ENCODE measurements around the gene RASGRF1.

Gene RASGRF1

GRCh38 chr15:79101866-79102581, 11.4 kb upstream of the RASGRF1 start:
- no peaks in the 10 kb centered on the region for H3K27me3 ChIP-seq (ENCODE audit: control insufficient read depth, insufficient read depth, low read length)
- no peaks in the 10 kb centered on the region for H3K79me2 ChIP-seq
- no peak overlapping the region for H3K4me3 ChIP-seq (ENCODE audit: low read depth, low read length)
- H3K4me1 ChIP-seq = no peaks in the 10 kb centered on the region
- no peaks in the 10 kb centered on the region for H3K9me3 ChIP-seq (ENCODE audit: control insufficient read depth, low read length)
- H3K4me2 ChIP-seq (ENCODE audit: low read length) = no peak overlapping the region
- no peaks in the 10 kb centered on the region for H3K36me3 ChIP-seq (ENCODE audit: control insufficient read depth, insufficient read depth, low read length)
- TF ChIP-seq CTCF (IDR thresholded peaks at IDR 0.05) = no peak
- H2AFZ ChIP-seq = no peak overlapping the region
- H3K9ac ChIP-seq = no peak overlapping the region
- H3K27ac ChIP-seq = no peak overlapping the region

DNA sequence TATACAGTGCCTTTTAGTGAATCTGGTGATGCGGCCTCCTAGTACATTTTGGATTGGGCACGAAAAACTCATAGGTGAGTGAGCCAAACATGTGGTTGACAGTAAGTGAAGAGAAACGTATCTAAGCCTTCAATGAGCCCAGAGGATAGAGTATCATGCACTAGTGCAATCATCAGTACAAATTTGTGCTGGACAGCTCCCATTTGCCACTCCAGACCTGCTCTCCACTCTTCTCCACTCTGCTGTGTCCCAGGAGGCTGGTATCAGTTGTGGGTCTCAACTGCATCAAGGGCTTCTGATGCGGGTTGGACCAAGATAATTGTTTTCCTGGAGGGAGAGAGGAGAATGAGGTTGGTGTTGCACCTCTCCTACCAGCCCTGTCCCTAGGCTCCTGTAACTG, 9.1 kb upstream of the RASGRF1 start:
- TF ChIP-seq CTCF (IDR thresholded peaks at IDR 0.05) = no peak
- Histone ChIP-seq H3K36me3 (ENCODE audit: control insufficient read depth, insufficient read depth, low read length) (no peaks in the 10 kb centered on the region), H3K27me3 (ENCODE audit: control insufficient read depth, insufficient read depth, low read length) (no peaks in the 10 kb centered on the region), H3K4me1 (no peaks in the 10 kb centered on the region), H3K9me3 (ENCODE audit: control insufficient read depth, low read length) (no peaks in the 10 kb centered on the region), H2AFZ (no peak overlapping the region), H3K27ac (no peak overlapping the region), H3K4me3 (ENCODE audit: low read depth, low read length) (no peak overlapping the region), H3K4me2 (ENCODE audit: low read length) (no peak overlapping the region), H3K9ac (no peak overlapping the region), H3K79me2 (no peaks in the 10 kb centered on the region)

DNA sequence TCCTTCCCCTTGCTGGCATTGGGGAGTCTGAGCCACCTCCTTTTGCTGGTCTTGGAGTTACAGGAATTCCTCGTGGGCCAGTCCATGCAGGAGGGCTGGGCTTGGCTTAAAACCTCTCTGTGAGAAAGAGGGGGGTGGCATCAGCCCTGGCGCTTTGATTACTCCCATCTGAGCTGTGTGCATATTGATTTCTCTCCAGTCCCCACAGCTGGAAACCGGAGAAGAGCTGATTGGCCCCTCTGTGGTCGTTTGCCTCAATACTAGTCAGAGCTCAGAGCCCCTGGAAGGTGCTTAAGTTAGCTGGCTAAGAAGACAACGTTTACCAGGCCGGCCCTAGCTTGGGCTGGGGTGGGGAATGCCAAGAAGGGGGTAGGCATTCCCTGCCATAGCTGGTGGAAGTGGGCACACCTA, 4.0 kb upstream of the RASGRF1 start:
- TF ChIP-seq CTCF (IDR thresholded peaks at IDR 0.05) = no peak
- H3K27me3 ChIP-seq (ENCODE audit: control insufficient read depth, insufficient read depth, low read length) = no peaks in the 10 kb centered on the region

DNA sequence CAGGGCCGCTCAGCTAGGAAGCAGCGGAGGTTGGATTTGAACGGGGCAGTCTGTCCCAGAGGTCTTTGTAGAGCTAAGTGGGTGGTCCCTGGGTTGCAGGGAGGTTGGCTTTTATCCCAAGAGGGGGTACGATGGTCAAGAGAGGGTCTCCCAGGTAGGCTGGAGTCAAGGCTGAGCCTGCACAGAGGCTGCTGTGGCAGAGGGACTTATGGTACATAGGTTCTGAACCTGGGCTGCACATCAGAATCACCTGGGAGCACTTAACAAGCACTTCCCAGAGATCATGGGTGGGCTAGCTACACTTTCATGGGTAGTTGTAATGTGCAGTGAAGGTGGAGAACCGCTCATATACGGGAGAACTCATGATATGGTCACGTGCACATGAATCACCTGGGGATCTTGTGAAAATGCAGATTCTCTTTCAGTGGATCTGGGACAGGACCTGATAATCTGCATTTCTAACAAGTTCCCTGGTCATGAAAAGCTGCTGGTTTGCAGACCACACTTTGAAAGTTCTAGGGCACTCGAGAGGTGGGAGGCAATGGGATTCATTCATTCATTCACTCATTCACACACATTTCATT, 2.9 kb upstream of the RASGRF1 start:
- no peaks in the 10 kb centered on the region for H3K9me3 ChIP-seq (ENCODE audit: control insufficient read depth, low read length)
- no peaks in the 10 kb centered on the region for H3K4me1 ChIP-seq
- no peak overlapping the region for H3K27ac ChIP-seq
- H3K9ac ChIP-seq = no peak overlapping the region
- no peaks in the 10 kb centered on the region for H3K27me3 ChIP-seq (ENCODE audit: control insufficient read depth, insufficient read depth, low read length)
- H3K4me3 ChIP-seq (ENCODE audit: low read depth, low read length) = no peak overlapping the region
- H2AFZ ChIP-seq = no peak overlapping the region
- no peaks in the 10 kb centered on the region for H3K79me2 ChIP-seq
- no peaks in the 10 kb centered on the region for H3K36me3 ChIP-seq (ENCODE audit: control insufficient read depth, insufficient read depth, low read length)
- H3K4me2 ChIP-seq (ENCODE audit: low read length) = no peak overlapping the region
- TF ChIP-seq CTCF (IDR thresholded peaks at IDR 0.05) = no peak

More for the DNA sequence above, 4.0 kb upstream of the RASGRF1 start:
- no peaks in the 10 kb centered on the region for H3K4me1 ChIP-seq
- no peaks in the 10 kb centered on the region for H3K9me3 ChIP-seq (ENCODE audit: control insufficient read depth, low read length)
- H2AFZ ChIP-seq = no peak overlapping the region
- H3K9ac ChIP-seq = no peak overlapping the region
- H3K36me3 ChIP-seq (ENCODE audit: control insufficient read depth, insufficient read depth, low read length) = no peaks in the 10 kb centered on the region
- no peak overlapping the region for H3K27ac ChIP-seq
- no peak overlapping the region for H3K4me2 ChIP-seq (ENCODE audit: low read length)
- no peak overlapping the region for H3K4me3 ChIP-seq (ENCODE audit: low read depth, low read length)
- H3K79me2 ChIP-seq = no peaks in the 10 kb centered on the region

DNA sequence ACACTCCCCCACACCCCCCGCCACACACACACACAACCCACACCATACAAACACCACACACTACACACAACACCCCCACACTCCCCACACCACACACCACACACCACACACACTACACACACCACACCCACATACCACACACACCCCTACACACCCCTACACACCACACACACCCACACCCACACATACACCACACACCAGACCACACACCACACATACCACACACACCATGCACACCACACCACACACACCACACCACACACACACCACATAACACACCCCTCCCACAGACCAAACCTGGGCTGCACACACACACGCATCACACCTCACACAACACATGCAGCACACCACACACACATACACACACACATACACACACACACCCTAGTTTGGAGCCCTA, 1.8 kb upstream of the RASGRF1 start:
- no peak overlapping the region for H3K27ac ChIP-seq
- H3K4me1 ChIP-seq = no peaks in the 10 kb centered on the region
- H3K9ac ChIP-seq = no peak overlapping the region
- no peak overlapping the region for H3K4me3 ChIP-seq (ENCODE audit: low read depth, low read length)
- TF ChIP-seq CTCF (IDR thresholded peaks at IDR 0.05) = no peak
- no peaks in the 10 kb centered on the region for H3K27me3 ChIP-seq (ENCODE audit: control insufficient read depth, insufficient read depth, low read length)
- H3K4me2 ChIP-seq (ENCODE audit: low read length) = no peak overlapping the region
- no peaks in the 10 kb centered on the region for H3K79me2 ChIP-seq
- no peaks in the 10 kb centered on the region for H3K9me3 ChIP-seq (ENCODE audit: control insufficient read depth, low read length)
- no peaks in the 10 kb centered on the region for H3K36me3 ChIP-seq (ENCODE audit: control insufficient read depth, insufficient read depth, low read length)
- H2AFZ ChIP-seq = no peak overlapping the region
